Endothelial cell of hepatic sinusoid (primary cell): ENCODE measurements around the gene SPRR1A.

ENCODE experiments used
- in situ Hi-C: cut with HindIII; loops from 2 replicates; pipeline ENCODE4 v1.10.0; 2017; ENCODE audit warnings: low sequenced_read_pairs

SPRR1A gene, protein sequence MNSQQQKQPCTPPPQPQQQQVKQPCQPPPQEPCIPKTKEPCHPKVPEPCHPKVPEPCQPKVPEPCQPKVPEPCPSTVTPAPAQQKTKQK

DNA sequence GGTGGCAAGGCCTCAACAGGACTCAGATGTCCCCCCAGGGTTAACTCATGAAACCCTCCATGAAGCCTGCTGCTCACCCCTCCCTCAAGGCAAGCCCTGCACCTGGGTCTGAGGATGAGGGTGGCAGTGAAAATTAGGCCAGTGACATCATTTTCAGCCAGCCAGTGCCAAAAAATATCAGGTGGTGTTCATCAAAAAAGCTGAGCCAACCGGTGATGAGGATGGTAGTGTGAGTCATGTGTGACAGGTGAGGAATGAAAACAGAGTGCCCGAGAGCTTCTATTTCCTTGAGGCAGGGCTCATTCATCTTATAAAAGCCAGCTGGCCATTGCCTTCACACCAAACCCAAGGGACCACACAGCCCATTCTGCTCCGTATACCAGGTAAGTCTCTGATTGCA lies at the start of gene SPRR1A:
TSS of gene SPRR1A (plus strand) at position 339 of the 400 bp plus-strand sequence. CDS start 1,150 bp downstream, outside the sequence.
- in situ Hi-C loops = no loop called here

DNA sequence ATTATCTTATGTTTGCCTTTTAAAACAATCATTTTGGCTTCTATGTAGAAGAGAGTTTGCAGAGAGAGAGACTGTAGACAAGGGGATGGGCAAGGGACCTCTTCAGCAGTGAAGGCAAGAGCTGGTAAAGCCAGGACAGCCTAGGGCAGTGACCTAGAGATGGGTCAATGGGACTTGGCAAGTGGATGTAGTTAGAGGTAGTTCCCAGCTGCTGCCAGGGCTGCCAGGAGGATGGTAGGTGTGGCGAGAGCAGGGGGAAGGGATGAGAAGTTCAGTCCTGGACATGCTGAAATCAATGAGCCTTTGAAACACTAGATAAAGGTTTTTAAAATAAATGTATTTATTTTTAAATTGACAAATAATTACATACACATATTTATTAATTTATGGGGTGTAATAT lies 43.3 kb upstream of the SPRR1A start:
- in situ Hi-C loops = no loop called here

DNA sequence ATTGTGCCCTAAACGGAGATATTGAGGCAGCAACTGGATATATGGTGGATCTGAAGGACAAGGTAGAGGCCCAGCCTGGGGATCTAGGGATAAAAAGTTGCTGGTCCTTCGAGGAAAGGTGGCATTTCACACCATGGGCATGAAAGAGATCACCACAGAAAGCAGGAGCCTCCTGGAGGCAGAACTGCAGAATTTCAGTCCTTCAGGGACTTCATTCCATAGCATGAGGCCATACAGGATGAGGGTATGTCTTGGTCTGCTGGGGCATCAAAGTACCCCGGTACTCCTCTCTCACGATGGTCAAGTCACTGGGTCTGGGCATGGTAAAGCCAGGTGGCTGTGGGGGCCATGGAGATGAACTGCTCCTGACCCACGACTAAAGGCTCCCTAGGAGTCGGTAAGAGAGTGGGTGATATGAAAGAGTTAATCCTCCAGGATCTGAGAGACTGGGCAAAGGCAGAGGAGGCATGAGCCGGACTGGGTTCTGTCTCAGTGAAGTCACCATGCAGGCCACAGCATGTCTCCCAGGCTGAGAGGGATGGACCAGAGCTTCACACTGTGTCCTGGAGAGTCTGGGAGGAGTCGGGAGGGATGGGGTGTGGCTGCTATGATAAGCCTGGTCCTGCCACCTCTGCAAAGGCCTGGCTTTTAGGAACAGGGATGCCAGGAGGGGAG lies 42.7 kb upstream of the SPRR1A start:
- in situ Hi-C loops = no loop called here

DNA sequence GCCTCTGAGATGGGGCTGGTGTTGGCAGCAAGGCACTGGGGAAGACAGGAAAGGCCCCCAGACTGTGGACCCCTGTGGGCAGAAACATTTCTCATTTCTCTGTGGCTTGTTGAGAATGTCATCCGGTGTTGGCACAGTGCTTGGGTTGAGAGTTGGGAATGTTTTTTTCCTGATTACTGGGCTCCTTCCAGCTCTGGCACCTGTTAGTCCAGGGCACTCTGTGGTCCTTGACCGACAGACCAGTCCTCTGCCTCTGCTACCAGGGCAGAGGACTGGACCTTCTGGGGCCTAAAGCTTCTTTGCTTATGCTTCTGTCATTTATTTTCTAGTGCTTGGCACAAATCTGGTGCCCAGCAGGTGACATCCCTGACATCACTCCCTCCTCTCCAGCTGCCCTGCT lies 41.7 kb upstream of the SPRR1A start:
- in situ Hi-C loops = no loop called here

DNA sequence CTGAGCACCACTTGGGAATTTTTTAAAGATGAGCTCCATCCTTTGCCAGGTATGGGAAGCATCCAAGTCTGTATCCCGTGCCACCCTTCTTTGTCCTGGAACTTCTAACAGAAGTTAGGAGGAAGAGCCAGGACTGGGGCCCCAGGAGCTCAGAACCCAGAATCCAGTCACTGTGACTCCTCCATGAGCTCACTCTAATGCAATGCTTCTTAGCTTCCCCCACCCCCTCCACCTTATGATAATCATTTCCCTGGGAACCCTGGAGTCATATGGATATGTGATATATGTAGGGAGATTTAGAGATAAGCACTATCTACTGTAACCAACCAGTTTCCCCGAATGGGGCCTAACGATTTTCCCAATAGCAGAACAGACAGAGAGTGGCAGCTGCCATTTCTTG lies 37.6 kb upstream of the SPRR1A start:
- in situ Hi-C loops = no loop called here

DNA sequence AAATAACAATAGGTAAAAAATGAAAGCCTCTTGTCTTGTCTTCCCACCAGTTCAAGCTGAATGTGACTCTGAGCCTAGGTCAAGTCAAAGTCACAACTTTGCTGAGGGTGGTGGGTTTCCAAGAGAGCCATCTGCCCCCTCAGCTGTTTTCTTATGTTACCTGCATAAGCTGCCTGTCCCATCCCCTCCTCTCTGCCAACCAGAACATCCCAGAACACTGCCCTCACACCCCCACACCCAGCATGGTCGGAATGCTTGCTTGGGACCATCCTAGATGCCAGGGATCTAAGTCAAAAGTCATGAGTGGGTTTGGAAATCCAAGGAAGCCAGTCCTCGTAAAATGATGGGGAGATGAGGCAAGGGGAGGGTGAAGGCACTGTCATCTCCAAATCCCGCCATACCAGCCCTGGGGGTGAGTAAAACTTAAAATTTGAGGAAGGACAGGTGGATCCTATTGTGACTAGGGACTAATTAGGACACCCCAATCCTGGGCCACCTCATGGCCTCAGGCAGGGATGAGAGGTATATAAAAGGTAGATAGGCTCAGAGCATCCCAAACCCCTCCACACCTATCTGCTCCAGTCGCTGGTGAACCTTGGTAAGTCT lies 37.1 kb upstream of the SPRR1A start, which contains the start of gene SPRR5:
TSS of gene SPRR5 (plus strand) at position 556 of the 606 bp plus-strand sequence. CDS start 1,349 bp downstream, outside the sequence.
- in situ Hi-C loops = no loop called here

DNA sequence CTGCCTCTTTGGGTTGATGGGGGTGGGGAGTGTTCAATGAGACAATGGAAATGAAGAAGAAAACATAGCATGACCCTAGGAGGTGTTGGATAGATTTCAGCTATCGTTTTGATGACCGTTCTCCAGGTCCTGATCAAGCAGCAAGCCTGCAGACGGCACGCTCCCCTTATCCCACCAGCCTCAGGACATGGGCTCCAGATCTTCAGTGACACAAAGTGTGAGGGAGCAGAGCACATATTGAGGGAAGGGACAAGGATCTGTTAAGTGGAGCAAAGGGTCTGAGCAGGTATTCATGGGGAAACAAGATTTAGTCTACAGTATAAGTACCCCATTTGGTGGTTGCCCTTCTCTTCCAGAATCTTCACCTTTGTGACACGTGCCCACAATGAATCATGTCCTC lies 32.2 kb upstream of the SPRR1A start:
- in situ Hi-C loops = no loop called here

DNA sequence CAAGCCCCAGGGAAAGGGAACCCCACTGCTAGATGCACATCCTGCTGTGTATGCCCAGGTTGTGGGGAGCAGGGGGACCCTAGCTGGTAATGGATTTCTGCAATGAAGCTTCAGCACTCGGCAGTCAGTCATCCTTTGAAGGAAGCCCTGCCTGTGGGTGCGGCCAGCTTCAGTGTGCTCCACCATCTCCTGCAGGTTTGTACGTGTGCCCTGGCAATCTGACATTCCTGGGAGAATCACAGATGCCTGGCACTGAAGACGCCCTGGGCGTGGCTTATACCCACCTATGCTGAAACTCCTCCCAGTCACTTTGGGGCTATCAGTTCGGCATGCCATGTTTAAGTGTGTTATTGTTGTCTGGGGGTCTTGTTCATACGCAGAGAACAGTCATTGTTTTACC lies 30.1 kb upstream of the SPRR1A start:
- in situ Hi-C loops = no loop called here

DNA sequence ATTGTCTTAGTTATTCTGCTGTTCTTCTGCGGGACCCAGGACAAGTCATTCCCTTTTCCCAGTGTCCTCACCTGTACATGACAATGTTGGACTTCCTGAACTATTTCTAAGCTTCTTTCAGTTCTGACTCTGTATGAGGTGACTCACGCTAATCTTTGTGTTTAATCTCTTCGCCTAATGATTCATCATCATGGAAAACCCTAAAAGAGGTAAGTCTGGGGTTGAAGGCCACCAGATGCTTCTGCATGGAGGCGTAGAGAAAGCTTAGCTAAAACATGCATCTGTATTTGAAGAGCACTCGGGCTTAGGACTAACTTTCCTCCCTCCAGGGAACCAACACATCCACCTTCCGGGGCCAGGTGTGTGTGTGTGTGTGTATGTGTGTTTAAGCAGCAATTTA lies 29.4 kb upstream of the SPRR1A start:
- in situ Hi-C loops = no loop called here

DNA sequence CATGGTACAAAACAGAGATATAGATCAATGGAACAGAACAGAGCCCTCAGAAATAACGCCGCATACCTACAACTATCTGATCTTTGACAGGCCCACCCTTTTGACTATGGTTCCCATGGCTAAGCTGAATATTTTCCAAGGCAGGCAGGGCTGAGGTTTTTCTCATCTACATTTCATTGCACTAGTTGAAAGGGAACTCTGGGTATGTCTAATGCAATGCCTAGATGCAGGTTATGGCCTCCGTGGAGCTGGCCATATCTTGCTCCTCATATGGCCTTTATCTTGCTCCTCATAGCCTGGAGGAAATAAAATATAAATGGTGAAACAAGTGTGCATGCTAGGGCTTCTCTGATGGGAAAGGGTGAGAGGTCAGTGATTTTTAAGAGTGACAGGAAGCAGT lies 26.3 kb upstream of the SPRR1A start:
- in situ Hi-C loops = no loop called here

DNA sequence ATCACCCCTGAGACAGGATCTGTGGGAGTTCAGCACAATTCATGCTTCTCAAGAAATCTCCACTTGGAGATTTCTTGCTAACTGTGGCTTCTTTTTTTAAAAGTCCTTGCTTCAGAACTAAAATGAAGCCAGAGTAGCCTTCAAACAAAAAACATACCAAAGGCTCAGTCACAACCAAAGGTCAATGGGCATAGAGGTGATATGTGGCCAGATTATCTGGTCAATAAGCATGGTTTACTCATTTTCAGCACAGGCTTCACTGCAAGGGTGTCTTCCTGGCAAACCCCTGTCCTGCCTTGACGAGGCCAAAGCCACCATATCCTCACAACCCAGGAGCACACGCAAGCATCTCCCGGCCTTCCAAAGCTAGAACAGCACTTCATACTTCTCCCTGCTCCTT lies 24.6 kb upstream of the SPRR1A start:
- in situ Hi-C loops = no loop called here

DNA sequence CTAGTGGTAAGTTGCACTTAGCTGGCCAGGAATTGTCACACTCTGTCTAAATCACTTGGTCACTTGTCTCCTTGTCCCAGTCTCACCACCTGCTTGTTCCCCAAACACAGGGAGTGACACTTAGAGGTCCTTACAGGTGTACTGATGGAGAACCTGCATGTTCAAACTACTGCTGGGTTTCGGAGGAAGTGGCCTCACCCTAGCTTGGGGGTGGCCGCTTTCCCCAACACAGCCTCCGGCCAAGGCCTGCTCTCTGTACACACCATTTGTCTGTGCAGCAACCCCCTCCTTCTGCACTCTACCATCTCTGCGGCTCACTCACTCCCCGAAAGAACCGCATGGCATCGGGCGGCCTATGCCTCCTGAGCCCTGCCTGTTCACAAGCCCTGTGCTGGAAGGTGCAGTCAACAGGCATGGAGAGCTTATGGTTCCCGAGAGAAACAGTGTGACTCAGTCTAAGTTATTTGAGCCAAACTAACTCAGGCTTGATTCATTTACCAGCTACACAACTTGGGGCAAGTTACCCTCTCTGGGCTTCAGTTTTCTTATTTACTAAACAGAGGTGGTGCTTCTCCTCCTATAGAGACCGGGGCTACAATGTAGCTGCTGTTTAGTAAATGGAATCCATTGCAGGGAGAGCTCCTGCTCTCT lies 24.0 kb upstream of the SPRR1A start:
- in situ Hi-C loops = no loop called here

DNA sequence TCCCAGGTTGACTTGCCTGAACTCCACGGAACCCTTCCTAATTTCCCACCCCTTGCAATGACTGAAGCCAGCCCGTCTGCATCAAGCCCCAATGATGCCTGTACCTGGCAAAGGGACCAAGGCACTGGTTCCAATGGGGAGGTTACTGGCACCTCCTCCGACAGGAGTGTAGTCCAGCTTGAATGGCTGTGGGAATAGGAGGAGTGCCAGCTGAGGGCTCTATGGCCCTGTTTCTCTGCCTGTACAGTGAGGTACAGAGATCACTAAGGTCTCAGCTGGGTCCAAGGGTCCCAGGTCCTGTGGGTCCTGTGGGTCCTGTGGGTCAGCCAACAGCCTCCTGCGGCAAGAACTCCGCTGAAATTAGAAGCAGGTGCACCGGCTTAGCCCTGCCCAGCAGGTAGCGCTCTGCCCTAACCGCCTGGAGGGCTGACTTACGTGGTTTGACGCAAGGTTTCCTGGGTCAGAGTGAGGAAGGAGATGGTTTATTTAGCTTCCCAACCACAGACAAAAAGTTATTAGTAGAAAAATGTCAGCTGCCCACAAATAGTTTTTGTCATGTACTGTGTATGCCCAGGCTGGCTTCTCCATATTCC lies 23.3 kb upstream of the SPRR1A start:
- in situ Hi-C loops = no loop called here

DNA sequence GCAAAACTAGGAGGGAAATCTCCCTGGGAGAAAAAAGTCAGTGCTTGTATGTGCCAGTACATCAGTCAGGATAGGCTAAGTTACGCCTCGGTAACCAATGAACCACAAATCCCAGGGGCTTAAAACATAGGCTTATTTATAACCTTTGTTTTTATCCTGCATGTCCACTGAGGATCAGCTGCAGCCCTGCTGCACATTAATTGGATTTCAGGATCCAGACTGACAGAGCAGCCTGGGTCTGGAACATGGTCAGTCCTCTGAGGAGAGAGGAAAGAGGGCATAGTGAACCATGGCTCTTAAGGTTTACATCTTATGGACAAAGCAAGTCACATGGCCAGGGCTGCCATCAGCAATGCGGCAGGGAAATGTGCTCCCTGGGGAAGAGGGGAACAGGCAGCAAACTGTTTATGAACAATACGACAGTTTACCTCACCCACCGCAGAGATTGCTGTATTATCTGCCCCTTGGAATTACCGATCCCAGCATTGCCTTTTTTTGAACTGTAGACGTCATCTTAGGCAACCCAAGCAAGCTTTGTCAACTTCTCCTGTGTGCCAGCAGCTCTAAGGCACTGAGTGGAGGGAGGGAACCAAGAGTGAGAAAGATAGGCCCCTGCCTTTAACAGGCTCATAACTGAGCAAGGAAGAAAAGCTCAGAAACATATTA lies 22.5 kb upstream of the SPRR1A start:
- in situ Hi-C loops = no loop called here

DNA sequence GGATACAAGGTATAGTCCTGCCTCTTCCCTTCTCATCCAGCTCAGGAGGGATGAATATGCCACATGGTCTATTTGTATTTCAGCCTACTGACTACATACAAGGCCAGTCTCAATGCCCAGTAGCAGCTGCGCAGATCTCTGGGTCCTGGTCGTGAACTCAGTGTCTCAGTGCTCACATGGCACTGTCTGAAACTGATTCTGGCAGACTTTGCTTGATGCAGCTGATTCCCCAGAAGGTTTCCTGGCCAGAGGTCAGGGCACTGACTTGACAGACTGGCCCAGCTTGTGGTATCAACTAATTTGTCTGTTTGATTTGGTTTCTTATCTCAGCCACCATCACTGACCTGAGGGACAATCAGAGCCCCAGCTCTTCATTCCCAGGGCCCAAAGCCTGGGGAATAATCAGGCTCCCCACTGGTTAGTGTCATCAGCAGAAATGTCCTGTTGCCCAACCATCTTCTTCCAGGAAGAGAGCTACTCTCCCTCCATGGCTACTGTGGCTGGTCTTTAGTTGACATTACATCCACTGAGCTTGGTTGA lies 20.9 kb upstream of the SPRR1A start:
- in situ Hi-C loops = no loop called here

DNA sequence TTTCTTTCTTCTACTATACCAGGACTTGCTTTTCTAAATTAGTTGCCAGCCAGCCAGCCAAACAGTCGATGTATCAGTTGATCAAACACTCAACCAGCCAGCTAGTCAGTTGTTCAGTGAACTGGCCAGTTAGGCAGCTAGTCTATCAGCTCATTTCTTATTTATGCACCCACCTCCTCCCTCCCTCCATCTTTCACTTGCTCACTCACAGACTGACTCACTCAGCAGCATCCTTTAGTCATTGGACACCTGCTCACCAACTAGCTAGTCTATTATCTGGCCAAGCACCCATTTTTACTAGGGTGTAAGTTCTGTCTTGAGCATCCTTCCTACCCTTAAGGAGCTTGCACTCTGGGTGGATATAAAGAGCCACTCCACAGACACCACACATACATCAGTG lies 19.3 kb upstream of the SPRR1A start:
- in situ Hi-C loops = no loop called here

DNA sequence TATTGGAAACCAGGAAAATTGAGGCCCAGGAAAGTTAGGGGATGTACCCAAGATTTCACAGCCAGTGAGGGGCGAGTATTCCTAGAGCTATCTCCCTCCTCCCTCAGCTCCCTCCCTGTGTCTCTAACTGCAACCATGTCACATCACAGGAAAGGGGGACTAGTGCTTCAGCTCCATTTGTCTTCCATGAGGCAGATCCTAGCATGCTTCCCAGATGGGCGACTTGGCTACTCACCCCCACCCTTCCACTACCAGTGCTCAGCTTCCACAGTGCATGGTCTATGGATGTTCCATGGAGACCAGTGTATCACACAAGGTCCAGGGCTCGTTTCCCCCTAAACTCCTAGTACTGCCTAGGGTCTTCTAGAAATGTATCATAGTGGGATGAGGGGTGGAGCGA lies 18.0 kb upstream of the SPRR1A start:
- in situ Hi-C loops = loop anchor here (5.0 kb wide), 1 partner anchor 34 kb away; no protein-coding TSS in a partner anchor

DNA sequence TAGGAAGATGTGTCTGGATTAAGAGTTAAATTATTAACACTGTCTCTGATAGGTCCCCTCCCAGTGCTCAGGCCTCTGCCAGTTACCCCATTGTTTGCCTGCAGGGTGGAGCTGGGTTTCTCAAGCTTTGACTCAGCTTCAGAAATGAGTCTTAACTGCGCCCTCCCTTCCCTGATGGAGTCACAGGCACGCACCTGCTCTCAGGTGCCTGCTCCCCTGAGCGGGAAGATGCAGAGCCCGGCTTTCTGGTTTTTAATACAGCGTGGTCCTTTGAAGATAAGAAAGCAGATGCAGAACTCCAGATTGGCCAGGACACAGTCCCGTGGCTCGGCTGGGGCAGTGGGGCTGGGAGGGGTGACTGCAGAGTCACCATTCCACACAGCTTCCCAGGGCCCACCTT lies 16.7 kb upstream of the SPRR1A start:
- in situ Hi-C loops = loop anchor here (5.0 kb wide), 1 partner anchor 35 kb away; no protein-coding TSS in a partner anchor

DNA sequence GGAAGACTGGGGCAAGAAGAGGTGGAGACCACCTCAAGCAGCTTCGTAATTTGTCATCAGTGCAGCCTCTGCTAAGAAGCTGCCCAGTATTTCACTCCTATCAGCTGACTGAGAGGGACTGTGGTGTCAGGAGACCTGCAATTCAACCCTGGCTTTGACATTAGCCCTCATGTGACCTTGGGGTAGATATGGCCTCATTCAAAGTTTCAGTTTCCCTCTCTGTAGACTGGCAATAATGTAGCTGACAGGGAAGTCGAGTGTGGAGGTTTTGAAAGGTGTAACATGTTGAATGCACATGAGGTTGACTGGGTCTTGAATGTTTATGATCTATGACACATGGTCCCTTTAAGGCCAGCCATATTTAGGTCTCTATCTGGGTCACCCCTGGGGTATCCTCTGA lies 15.6 kb upstream of the SPRR1A start:
- in situ Hi-C loops = loop anchor here (5.0 kb wide), 1 partner anchor 36 kb away; no protein-coding TSS in a partner anchor

DNA sequence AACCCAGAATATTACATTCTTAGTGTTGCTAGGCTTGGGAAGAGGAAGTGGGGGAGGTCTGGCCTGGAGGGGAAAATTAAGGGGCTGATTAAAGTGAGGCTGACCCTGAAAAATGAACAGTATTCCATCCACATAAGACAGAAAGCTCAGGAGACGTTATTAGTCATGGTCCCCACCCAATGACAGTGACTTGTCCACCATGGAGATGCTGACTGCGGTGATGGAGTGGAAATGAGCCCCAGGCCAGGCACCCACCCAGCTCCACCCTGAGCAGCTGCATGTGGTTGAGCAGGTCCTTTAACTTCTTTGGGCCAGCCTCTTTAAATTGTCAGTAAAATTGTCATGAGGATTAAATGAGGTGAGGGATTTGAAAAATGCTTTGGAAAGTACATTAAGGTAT lies 14.8 kb upstream of the SPRR1A start:
- in situ Hi-C loops = loop anchor here (5.0 kb wide), 1 partner anchor 37 kb away; no protein-coding TSS in a partner anchor

DNA sequence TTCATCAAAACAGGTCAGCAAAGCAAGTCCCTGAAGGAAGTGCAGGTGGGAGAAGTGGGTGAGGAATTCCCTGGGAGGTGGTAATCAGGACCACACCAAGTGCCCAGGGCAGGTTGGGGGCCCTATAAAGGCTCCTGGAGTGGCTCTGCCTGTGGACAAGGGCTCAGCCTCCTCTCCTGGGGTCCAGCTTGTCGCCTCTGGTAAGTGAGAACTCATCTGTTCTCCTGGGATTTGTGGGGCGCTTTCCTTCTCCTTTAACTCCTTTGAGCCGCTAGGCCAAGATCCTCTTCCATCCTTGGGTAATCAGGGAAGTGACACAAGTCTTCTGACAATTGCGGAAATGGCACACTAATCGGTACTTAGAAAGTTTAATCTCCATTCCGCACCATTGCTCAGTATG lies 13.4 kb upstream of the SPRR1A start, which contains the start of gene SPRR4:
TSS of gene SPRR4 (plus strand) at position 154 of the 400 bp plus-strand sequence. CDS start 1,243 bp downstream, outside the sequence.
- in situ Hi-C loops = no loop called here
